Endothelial cell of umbilical vein (primary cell): Measurements from ENCODE around the gene MMP14. TPM values are rescaled to one million over a fixed set of nuclear protein-coding genes. Genes with fewer than 3 reads are reported as not detected.

Experiments
- BruUV-seq: library from RNA; stranded (reverse); fragments of 400-500 nt; replicated peaks from 2 replicates; lab custom pipeline; 2021; lab: Mats Ljungman, UMichigan
- CTCF ChIA-PET: fragments of 300-600, 350-600 bp; sonication (Branson Sonifier 250); formaldehyde crosslinking; loops from one replicate; lab custom pipeline; 2021; ENCODE audit warnings: antibody characterized with exemption, inconsistent platforms; lab: Charles Lee
- POLR2A ChIA-PET: fragments of 300-600, 350-600 bp; sonication (Branson Sonifier 250); formaldehyde crosslinking; loops from one replicate; lab custom pipeline; 2021; ENCODE audit warnings: antibody characterized with exemption, inconsistent platforms; lab: Charles Lee
- DNase-seq: peaks from one replicate; pipeline ENCODE4 v3.0.0-alpha.2; 2011; ENCODE audit warnings: low read depth, low spot score
- FAIRE-seq: peaks from 2 replicates; lab custom pipeline; 2011; peaks lifted over from hg19 to GRCh38; lab: Jason Lieb, UNC
- H2AFZ ChIP-seq: 2 replicates; pipeline ENCODE4 v1.6.0; 2012; ENCODE audit warnings: low read depth, low read length, control low read depth, inconsistent platforms
- H3K27ac ChIP-seq: 2 replicates; pipeline ENCODE4 v1.5.1; 2011; ENCODE audit warnings: low read depth, mild to moderate bottlenecking, control low read depth, low read length, moderate library complexity; ENCODE audit not compliant: insufficient read depth
- H3K27me3 ChIP-seq, 2 experiments: 2 replicates each; pipeline versions ENCODE4 v1.6.0 to v1.6.1; 2011; ENCODE audit warnings: low read length in 2 of 2, mixed read lengths in 1 of 2; ENCODE audit not compliant: control insufficient read depth in 2 of 2, insufficient read depth in 2 of 2
- H3K36me3 ChIP-seq, 2 experiments: 2 replicates in 1 of 2; 3 replicates in 1 of 2; pipeline ENCODE4 v1.5.1; 2011; ENCODE audit warnings: low read length in 2 of 2, mild to moderate bottlenecking in 1 of 2, moderate library complexity in 1 of 2; ENCODE audit not compliant: control insufficient read depth in 2 of 2, insufficient read depth in 2 of 2; ENCODE audit errors: extremely low read depth in 1 of 2
- H3K4me1 ChIP-seq: 3 replicates; pipeline ENCODE4 v1.5.1; 2011; ENCODE audit warnings: mild to moderate bottlenecking, low read length; ENCODE audit not compliant: control insufficient read depth, insufficient read depth; ENCODE audit errors: extremely low read depth
- H3K4me2 ChIP-seq: 2 replicates; pipeline ENCODE4 v1.6.1; 2011; ENCODE audit warnings: low read length, control low read depth, mixed read lengths; ENCODE audit not compliant: insufficient read depth
- H3K4me3 ChIP-seq, 3 experiments: fragments of 200-600 bp in 1 of 3; sonication (generic), shearing (Covaris generic) in 1 of 3; replicated peaks in 1 of 3; 2 replicates each; pipeline ENCODE4 v1.5.1; 2011 to 2016; ENCODE audit warnings: control low read depth in 3 of 3, low read length in 3 of 3, mild to moderate bottlenecking in 2 of 3, inconsistent platforms in 1 of 3, low read depth in 1 of 3, moderate library complexity in 1 of 3; ENCODE audit not compliant: insufficient read depth in 1 of 3
- H3K79me2 ChIP-seq: 2 replicates; pipeline ENCODE4 v1.6.0; 2012; ENCODE audit warnings: low read length, inconsistent platforms; ENCODE audit not compliant: control insufficient read depth, insufficient read depth
- H3K9ac ChIP-seq: replicated peaks from 2 replicates; pipeline ENCODE3; 2011; ENCODE audit warnings: low read length, control low read depth; ENCODE audit not compliant: insufficient read depth; ENCODE audit errors: extremely low read depth
- H3K9me1 ChIP-seq: replicated peaks from 3 replicates; pipeline ENCODE4 v1.6.0; 2011; ENCODE audit warnings: mild to moderate bottlenecking, low read length; ENCODE audit not compliant: control insufficient read depth, insufficient read depth; ENCODE audit errors: extremely low read depth
- H3K9me3 ChIP-seq: replicated peaks from 2 replicates; pipeline ENCODE4 v1.5.1; 2012; ENCODE audit warnings: low read length, inconsistent platforms; ENCODE audit not compliant: control insufficient read depth, insufficient read depth
- H4K20me1 ChIP-seq: replicated peaks from 2 replicates; pipeline ENCODE3; 2011; ENCODE audit warnings: mild to moderate bottlenecking, low read length; ENCODE audit not compliant: control insufficient read depth, insufficient read depth; ENCODE audit errors: extremely low read depth
- EZH2 ChIP-seq: IDR thresholded peaks from 2 replicates; pipeline ENCODE4 v1.6.1; 2012; ENCODE audit warnings: borderline replicate concordance, low read depth, mild to moderate bottlenecking, moderate library complexity, low read length, inconsistent platforms; ENCODE audit not compliant: severe bottlenecking
- FOS ChIP-seq: IDR thresholded peaks from 2 replicates; pipeline ENCODE4 v1.6.1; 2011; ENCODE audit warnings: mild to moderate bottlenecking, low read length, moderate library complexity, borderline replicate concordance; ENCODE audit not compliant: insufficient read depth
- GATA2 ChIP-seq: IDR thresholded peaks from 2 replicates; pipeline ENCODE4 v1.7.0; 2011; ENCODE audit warnings: low read depth, mild to moderate bottlenecking, moderate library complexity, mixed read lengths, low read length; ENCODE audit not compliant: insufficient read length, insufficient read depth
- JUN ChIP-seq: IDR thresholded peaks from 2 replicates; pipeline ENCODE4 v1.6.1; 2011; ENCODE audit warnings: borderline replicate concordance, low read depth; ENCODE audit not compliant: insufficient read length, insufficient read depth
- MYC ChIP-seq: IDR thresholded peaks from one replicate; pipeline ENCODE4 v1.6.1; 2011; ENCODE audit warnings: mild to moderate bottlenecking, low read depth, low read length
- POLR2A ChIP-seq: IDR thresholded peaks from 2 replicates; pipeline ENCODE4 v1.6.1; 2012; ENCODE audit warnings: low read depth, mild to moderate bottlenecking, control low read depth, low read length
- POLR2AphosphoS5 ChIP-seq: IDR thresholded peaks from 2 replicates; pipeline ENCODE4 v1.6.1; 2012; ENCODE audit warnings: low read depth, mild to moderate bottlenecking, control low read depth, low read length, moderate library complexity; ENCODE audit not compliant: insufficient read depth
- dilution Hi-C: fragments of 300-500 bp; cut with MboI; formaldehyde crosslinking; loops from one replicate; pipeline ENCODE4 v1.15.0; 2019; ENCODE audit warnings: low sequenced_read_pairs; ENCODE audit not compliant: extremely low pct_ligation_motif_present
- intact Hi-C: fragments of 100-400 bp; cut with micrococcal nuclease; formaldehyde crosslinking; loops from one replicate; pipeline ENCODE4 v1.10.0; 2022
- polyA plus RNA-seq, 4 experiments: library from polyadenylated mRNA; depleted of rRNA in 3 of 4; stranded (reverse) in 3 of 4; unstranded in 1 of 4; fragments of >200 nt; gene quantifications; 2 replicates each; pipeline versions ENCODE4 v1.2.1 to v1.2.3, GENCODE V29; 2011 to 2012; ENCODE audit warnings: missing spikeins in 1 of 4
- total RNA-seq: library from RNA; stranded (reverse); gene quantifications from 2 replicates; pipeline ENCODE4 v1.2.3, GENCODE V29; 2021
- TF ChIP-seq, protein P1 (sequence below), 2 donors: IDR thresholded peaks; 1 replicate in 1 of 2; 2 replicates in 1 of 2; pipeline ENCODE4 v1.5.1; 2011; ENCODE audit warnings: low read length in 2 of 2, mild to moderate bottlenecking in 2 of 2, moderate library complexity in 2 of 2, control low read depth in 1 of 2, inconsistent platforms in 1 of 2, low read depth in 1 of 2; ENCODE audit not compliant: insufficient read depth in 1 of 2; ENCODE audit errors: extremely low read depth in 1 of 2

Gene MMP14
- total and polyA plus RNA-seq, 2 donors (not counting 3 experiments of a cell fraction or from before 2014, with no cell fraction given) = 506 to 603 TPM

GRCh38 chr14:22893706-22894105 is 57.3 kb downstream of the MMP14 start:
- dilution Hi-C loops (no loop called here), intact Hi-C loops (no loop called here)
- DNase-seq = no peak
- H3K9me3 ChIP-seq = no peaks in the 10 kb centered on the region
- no TSS peak for BruUV-seq
- H3K9me1 ChIP-seq = no peaks in the 10 kb centered on the region
- no peaks in the 10 kb centered on the region for H3K4me1 ChIP-seq
- no peak for TF ChIP-seq MYC
- no peak for TF ChIP-seq GATA2
- no peak for TF ChIP-seq EZH2
- TF ChIP-seq JUN = no peak
- TF ChIP-seq FOS = no peak
- no peak for TF ChIP-seq POLR2A
- TF ChIP-seq, protein P1, sequence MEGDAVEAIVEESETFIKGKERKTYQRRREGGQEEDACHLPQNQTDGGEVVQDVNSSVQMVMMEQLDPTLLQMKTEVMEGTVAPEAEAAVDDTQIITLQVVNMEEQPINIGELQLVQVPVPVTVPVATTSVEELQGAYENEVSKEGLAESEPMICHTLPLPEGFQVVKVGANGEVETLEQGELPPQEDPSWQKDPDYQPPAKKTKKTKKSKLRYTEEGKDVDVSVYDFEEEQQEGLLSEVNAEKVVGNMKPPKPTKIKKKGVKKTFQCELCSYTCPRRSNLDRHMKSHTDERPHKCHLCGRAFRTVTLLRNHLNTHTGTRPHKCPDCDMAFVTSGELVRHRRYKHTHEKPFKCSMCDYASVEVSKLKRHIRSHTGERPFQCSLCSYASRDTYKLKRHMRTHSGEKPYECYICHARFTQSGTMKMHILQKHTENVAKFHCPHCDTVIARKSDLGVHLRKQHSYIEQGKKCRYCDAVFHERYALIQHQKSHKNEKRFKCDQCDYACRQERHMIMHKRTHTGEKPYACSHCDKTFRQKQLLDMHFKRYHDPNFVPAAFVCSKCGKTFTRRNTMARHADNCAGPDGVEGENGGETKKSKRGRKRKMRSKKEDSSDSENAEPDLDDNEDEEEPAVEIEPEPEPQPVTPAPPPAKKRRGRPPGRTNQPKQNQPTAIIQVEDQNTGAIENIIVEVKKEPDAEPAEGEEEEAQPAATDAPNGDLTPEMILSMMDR (IDR thresholded peaks at IDR 0.05; ENCODE audit: extremely low read depth in 1 of 2, insufficient read depth in 1 of 2, low read depth in 1 of 2, low read length in 2 of 2) = no peak
- TF ChIP-seq POLR2AphosphoS5 = no peak
- H3K4me3 ChIP-seq = no peak overlapping the region
- no peaks in the 10 kb centered on the region for H3K79me2 ChIP-seq
- no peaks in the 10 kb centered on the region for H3K27me3 ChIP-seq
- no peak overlapping the region for H3K4me2 ChIP-seq
- no peak overlapping the region for H3K27ac ChIP-seq
- no peaks in the 10 kb centered on the region for H3K36me3 ChIP-seq
- ChIA-PET POLR2A (interaction anchor here (0.6 kb wide), 1 partner anchor 21 kb away, joined by 3 read pairs; no protein-coding TSS in a partner anchor), CTCF (interaction anchor here (1.2 to 9.7 kb wide), 3 partner anchors 12 to 321 kb away, joined by 3 to 75 read pairs (median 4); partner anchors contain the start of gene LRP10)
- FAIRE-seq = no peak
- H2AFZ ChIP-seq = no peak overlapping the region
- no peak overlapping the region for H3K9ac ChIP-seq
- H4K20me1 ChIP-seq = no peaks in the 10 kb centered on the region
